HFFc6 (cell line): Measurements from ENCODE around the gene ADAMTSL2. TPM values are rescaled to one million over a fixed set of nuclear protein-coding genes. Genes with fewer than 3 reads are reported as not detected.

ENCODE experiments used
- DNase-seq: peaks from one replicate; pipeline ENCODE4 v3.0.0-alpha.2; 2018
- H3K27ac Mint-ChIP-seq: 2 replicates; pipeline ENCODE4 v1.8.0; 2020; ENCODE audit warnings: mild to moderate bottlenecking, mixed read lengths
- H3K27me3 Mint-ChIP-seq: 2 replicates; pipeline ENCODE4 v1.8.0; 2021; ENCODE audit warnings: mild to moderate bottlenecking, moderate library complexity, mixed read lengths; ENCODE audit not compliant: insufficient read depth
- H3K36me3 Mint-ChIP-seq: 2 replicates; pipeline ENCODE4 v1.8.0; 2021; ENCODE audit warnings: low read depth, mixed read lengths
- H3K4me1 Mint-ChIP-seq: 2 replicates; pipeline ENCODE4 v1.8.0; 2020; ENCODE audit warnings: low read depth, mixed read lengths
- H3K4me3 Mint-ChIP-seq: 2 replicates; pipeline ENCODE4 v1.8.0; 2020; ENCODE audit warnings: mild to moderate bottlenecking, moderate library complexity, mixed read lengths
- H3K9me3 Mint-ChIP-seq: 2 replicates; pipeline ENCODE4 v1.8.0; 2020; ENCODE audit warnings: mild to moderate bottlenecking, mixed read lengths
- total RNA-seq, 6 experiments: library from RNA; stranded (reverse); fragmentation: NEBNext Ultra II Directional; extraction: Animal tissue kit (Norgen Biotek cat#: 25700); gene quantifications; 2 replicates in 1 of 6; 3 replicates in 5 of 6; pipeline ENCODE4 v1.2.3, GENCODE V29; 2021
- TF ChIP-seq, protein P1 (sequence below): fragments of 200-600 bp; sonication (generic); IDR thresholded peaks from 2 replicates; pipeline ENCODE4 v1.5.0; 2021; ENCODE audit warnings: antibody characterized with exemption, mild to moderate bottlenecking

The ADAMTSL2 gene
- total RNA-seq, 6 experiments from 2014 or later, result 0.05 to 0.07 (median 0.06) TPM; not detected in 3

DNA sequence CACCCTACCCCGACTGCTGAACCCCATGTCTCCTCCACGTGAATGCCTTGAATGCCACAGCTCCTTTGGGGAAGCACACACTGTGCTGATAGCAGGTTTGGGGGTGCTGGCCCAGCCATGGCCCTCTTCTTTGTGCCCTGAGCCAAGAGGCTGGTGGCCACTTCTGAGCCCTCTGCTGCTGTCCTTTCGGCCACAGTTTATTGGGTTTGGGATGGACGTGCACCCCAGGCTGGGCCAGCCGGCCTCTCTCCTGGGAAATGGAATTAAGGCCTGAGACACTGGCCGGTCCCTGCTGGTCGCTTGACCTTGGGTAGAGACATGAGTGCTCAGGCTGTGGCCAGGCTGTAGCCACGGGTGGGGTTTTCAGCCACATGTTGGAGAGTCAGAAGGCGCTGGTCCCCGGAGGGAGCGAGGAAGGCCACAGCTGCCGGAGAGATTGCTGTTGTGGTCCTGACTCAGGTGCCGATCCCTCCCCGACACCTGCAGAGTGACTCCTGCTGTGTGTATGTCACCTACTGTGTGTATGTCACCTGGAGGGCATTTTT is 48.1 kb downstream of the ADAMTSL2 start:
- Mint-ChIP-seq H3K27ac (no peak overlapping the region), H3K9me3 (no peaks in the 10 kb centered on the region), H3K36me3 (no peaks in the 10 kb centered on the region), H3K4me3 (no peak overlapping the region), H3K4me1 (0 out of 2 replicates have a peak, but pooled peaks cover 5% of the 10 kb centered on the region), H3K27me3 (peaks cover 42% of the 10 kb centered on the region)
- TF ChIP-seq, protein P1, sequence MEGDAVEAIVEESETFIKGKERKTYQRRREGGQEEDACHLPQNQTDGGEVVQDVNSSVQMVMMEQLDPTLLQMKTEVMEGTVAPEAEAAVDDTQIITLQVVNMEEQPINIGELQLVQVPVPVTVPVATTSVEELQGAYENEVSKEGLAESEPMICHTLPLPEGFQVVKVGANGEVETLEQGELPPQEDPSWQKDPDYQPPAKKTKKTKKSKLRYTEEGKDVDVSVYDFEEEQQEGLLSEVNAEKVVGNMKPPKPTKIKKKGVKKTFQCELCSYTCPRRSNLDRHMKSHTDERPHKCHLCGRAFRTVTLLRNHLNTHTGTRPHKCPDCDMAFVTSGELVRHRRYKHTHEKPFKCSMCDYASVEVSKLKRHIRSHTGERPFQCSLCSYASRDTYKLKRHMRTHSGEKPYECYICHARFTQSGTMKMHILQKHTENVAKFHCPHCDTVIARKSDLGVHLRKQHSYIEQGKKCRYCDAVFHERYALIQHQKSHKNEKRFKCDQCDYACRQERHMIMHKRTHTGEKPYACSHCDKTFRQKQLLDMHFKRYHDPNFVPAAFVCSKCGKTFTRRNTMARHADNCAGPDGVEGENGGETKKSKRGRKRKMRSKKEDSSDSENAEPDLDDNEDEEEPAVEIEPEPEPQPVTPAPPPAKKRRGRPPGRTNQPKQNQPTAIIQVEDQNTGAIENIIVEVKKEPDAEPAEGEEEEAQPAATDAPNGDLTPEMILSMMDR, result no peak
- DNase-seq, result no peak

DNA sequence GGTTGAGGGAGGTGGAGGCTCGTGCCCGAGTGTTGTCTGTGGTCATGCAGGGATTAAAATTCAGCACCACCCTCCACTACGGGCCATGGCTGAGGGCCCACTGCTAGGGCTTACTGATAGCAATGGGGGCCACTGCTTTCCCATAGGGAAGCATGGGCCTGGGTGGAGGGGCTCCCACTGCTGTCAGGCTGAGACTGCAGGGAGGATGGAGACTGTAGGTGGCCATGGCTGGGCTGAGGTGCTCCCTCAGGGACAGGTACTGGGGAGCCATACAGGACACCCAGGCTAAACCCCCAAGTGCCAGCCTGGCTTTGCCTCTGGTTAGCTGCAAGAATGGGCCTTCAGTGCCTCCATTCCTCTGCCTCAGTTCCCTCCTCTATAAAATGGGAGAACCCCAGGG is 48.6 kb downstream of the ADAMTSL2 start:
- TF ChIP-seq, protein P1, result no peak
- Mint-ChIP-seq H3K27ac (no peak overlapping the region), H3K9me3 (no peaks in the 10 kb centered on the region; the same call in 1 of the 2 replicates), H3K36me3 (no peaks in the 10 kb centered on the region), H3K27me3 (peaks cover 41% of the 10 kb centered on the region), H3K4me1 (0 out of 2 replicates have a peak, but pooled peaks cover 5% of the 10 kb centered on the region), H3K4me3 (no peak overlapping the region)
- DNase-seq, result no peak

DNA sequence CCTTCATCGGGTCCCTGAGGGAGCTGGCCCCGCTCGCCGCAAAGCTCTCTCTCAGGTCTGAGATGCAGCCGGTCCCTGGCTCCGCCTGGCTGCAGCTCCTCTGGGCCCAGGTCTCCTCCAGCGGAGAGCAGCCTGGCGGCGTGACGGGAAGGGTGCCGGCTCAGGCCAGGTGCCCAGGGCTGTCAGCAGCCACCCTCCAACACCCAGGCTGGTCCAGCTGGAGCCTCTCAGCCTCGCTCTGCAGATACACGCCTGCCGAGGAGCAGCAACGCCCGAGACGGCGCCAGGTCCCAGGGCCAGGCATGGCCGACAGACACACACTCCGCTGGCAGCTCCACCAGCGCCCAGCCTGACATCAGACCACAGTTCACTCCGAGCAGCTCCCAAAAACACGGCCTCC is 49.1 kb downstream of the ADAMTSL2 start:
- Mint-ChIP-seq H3K9me3 (peaks cover 4% of the 10 kb centered on the region), H3K36me3 (no peaks in the 10 kb centered on the region; the same call in 1 of the 2 replicates), H3K4me1 (0 out of 2 replicates have a peak, but pooled peaks cover 5% of the 10 kb centered on the region), H3K27me3 (peaks cover 38% of the 10 kb centered on the region), H3K4me3 (no peak overlapping the region), H3K27ac (no peak overlapping the region)
- no peak for DNase-seq
- TF ChIP-seq, protein P1, result no peak

DNA sequence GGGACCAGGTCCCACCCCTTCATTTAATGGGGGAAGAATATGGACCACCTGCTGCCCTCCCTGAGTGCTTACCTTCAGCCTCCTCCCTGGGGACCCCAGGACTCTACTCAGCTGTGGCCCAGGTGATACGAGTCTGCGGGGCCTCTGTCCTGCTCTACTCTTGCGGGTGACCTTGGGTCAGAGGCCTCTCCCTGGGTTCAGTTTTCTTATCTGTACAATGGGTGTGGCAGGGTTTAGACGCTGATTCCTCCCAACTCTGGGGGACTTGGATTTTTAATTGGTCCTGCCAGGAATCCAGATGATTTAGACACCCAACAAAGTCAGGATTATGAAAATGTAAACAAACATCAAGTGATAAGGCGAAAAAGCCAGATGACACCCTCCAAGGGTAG is 49.7 kb downstream of the ADAMTSL2 start:
- Mint-ChIP-seq H3K4me3 (no peak overlapping the region), H3K9me3 (peaks cover 5% of the 10 kb centered on the region), H3K27me3 (peaks cover 38% of the 10 kb centered on the region), H3K27ac (no peak overlapping the region), H3K4me1 (0 out of 2 replicates have a peak, but pooled peaks cover 5% of the 10 kb centered on the region), H3K36me3 (no peaks in the 10 kb centered on the region; the same call in 1 of the 2 replicates)
- no peak for DNase-seq
- TF ChIP-seq, protein P1, result no peak

DNA sequence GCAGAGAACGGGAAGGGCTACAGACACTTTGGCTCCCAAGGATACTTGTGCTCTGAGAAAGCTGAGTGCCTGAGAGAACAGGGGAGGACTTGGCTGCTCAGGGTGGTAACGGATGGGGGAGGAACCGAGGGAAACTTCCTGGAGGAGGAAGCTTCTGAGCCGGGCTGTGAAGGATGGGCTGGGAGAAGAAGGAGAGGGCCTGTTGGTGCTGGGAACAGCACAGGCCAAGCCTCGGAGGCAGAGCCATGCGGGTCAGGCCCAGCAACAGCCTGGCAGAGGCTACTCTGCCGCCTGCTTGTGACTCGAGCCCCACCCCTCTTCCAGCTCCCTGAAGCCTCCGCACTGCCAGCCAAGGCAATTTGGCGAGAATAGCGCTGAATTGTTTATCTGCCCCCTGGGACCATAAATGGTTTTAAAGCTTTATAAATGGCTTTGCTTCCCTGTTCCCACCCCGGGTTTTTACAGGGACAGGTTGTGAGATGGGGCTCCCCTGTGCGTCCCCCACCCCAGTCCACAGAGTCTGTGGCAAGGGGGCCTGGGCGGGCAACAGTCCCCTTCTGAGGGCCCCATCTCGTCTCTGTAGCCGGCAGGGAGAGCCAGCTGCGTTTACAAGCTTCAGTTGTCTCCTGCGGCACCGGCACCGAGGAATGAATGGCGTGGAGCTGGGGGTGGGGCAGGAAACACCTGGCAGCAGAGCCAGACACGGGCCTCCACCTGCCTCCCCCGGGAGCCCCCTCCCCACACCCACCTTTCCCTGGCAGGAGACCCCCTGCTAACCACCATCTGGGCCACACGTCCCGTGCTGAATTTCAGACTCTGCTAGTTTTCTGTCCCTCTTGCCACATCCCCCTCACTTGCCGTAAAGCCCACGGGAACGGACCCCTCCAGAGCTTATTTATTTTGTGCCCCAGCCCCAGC is 50.3 kb downstream of the ADAMTSL2 start:
- H3K27me3 Mint-ChIP-seq, result peaks cover 35% of the 10 kb centered on the region
- DNase-seq, result no peak
- TF ChIP-seq, protein P1, result no peak
- no peak overlapping the region for H3K27ac Mint-ChIP-seq
- no peaks in the 10 kb centered on the region; the same call in 1 of the 2 replicates for H3K36me3 Mint-ChIP-seq
- H3K4me3 Mint-ChIP-seq, result no peak overlapping the region
- H3K9me3 Mint-ChIP-seq, result peaks cover 5% of the 10 kb centered on the region
- 0 out of 2 replicates have a peak, but pooled peaks cover 5% of the 10 kb centered on the region for H3K4me1 Mint-ChIP-seq
